ENCODE results near the gene SLC27A5. TPM values are rescaled to one million over a fixed set of nuclear protein-coding genes. Genes with fewer than 3 reads are reported as not detected.

SLC27A5 gene
- total and polyA plus RNA-seq, 8 donors, result 0.87 to 18.4 (median 3.3) TPM; not detected in 1

- Histone ChIP-seq H3K4me1 (peaks cover 23 to 59% (median 53%) of the 10 kb centered on the region in 4 donors), H3K27ac (peak within 1 kb of the TSS; percentile 96 to 100 (median 98)), H3K27me3 (no peaks in the 10 kb centered on the region), H3K4me3 (peak within 1 kb of the TSS; percentile 80 to 94 (median 86)), H3K9me3 (no peaks in the 10 kb centered on the region), H3K36me3 (peaks cover 16 to 25% (median 22%) of the 10 kb centered on the region in 4 donors)
- 0 to 1% (median 0%) methylated on average over 76 to 87 of the region's 87 CpGs for WGBS, 5 donors
- intact Hi-C loops (cut with DNase I; ENCODE audit: low total_unique reads), result no loop called here
- peak; percentile 93 to 98 for DNase-seq
- TF ChIP-seq EP300 (IDR thresholded peaks at IDR 0.05), result no peak
- TF ChIP-seq POLR2A (IDR thresholded peaks at IDR 0.05), result peak in 1 of 4 donors; percentile 9
- TF ChIP-seq POLR2AphosphoS5 (IDR thresholded peaks at IDR 0.05), result peak in 2 of 3 donors; percentile 74 to 91
- TF ChIP-seq, protein P1, sequence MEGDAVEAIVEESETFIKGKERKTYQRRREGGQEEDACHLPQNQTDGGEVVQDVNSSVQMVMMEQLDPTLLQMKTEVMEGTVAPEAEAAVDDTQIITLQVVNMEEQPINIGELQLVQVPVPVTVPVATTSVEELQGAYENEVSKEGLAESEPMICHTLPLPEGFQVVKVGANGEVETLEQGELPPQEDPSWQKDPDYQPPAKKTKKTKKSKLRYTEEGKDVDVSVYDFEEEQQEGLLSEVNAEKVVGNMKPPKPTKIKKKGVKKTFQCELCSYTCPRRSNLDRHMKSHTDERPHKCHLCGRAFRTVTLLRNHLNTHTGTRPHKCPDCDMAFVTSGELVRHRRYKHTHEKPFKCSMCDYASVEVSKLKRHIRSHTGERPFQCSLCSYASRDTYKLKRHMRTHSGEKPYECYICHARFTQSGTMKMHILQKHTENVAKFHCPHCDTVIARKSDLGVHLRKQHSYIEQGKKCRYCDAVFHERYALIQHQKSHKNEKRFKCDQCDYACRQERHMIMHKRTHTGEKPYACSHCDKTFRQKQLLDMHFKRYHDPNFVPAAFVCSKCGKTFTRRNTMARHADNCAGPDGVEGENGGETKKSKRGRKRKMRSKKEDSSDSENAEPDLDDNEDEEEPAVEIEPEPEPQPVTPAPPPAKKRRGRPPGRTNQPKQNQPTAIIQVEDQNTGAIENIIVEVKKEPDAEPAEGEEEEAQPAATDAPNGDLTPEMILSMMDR (IDR thresholded peaks at IDR 0.05), result peak in 5 of 7 experiments; percentile 35 to 93 (median 65)
Measured at GRCh38 chr19:58519355-58520256, 7.8 kb upstream of the SLC27A5 start, which contains the start of gene ZBTB45. ZBTB45 (minus strand) TSS chr19:58519810; CDS start chr19:58517673, 2,137 bp downstream.

GRCh38 chr19:58519087-58519354, 7.2 kb upstream of the SLC27A5 start:
- Histone ChIP-seq H3K9me3 (no peaks in the 10 kb centered on the region), H3K4me1 (peaks cover 29 to 65% (median 59%) of the 10 kb centered on the region in 4 donors), H3K27me3 (no peaks in the 10 kb centered on the region), H3K4me3 (peak overlapping the region; percentile 80 to 94 (median 86)), H3K27ac (peak overlapping the region; percentile 96 to 100 (median 98)), H3K36me3 (peaks cover 16 to 25% (median 22%) of the 10 kb centered on the region in 4 donors)
- peak; percentile 59 to 89 for DNase-seq
- no peak for TF ChIP-seq POLR2AphosphoS5 (IDR thresholded peaks at IDR 0.05)
- no peak for TF ChIP-seq EP300 (IDR thresholded peaks at IDR 0.05)
- TF ChIP-seq, protein P1 (IDR thresholded peaks at IDR 0.05), result peak in 2 of 7 experiments; percentile 54 to 71
- TF ChIP-seq POLR2A (IDR thresholded peaks at IDR 0.05), result no peak
- 0 to 2% (median 1%) methylated on average over 14 of the region's 14 CpGs for WGBS, 5 donors
- intact Hi-C loops (cut with DNase I; ENCODE audit: low total_unique reads), result no loop called here

DNA sequence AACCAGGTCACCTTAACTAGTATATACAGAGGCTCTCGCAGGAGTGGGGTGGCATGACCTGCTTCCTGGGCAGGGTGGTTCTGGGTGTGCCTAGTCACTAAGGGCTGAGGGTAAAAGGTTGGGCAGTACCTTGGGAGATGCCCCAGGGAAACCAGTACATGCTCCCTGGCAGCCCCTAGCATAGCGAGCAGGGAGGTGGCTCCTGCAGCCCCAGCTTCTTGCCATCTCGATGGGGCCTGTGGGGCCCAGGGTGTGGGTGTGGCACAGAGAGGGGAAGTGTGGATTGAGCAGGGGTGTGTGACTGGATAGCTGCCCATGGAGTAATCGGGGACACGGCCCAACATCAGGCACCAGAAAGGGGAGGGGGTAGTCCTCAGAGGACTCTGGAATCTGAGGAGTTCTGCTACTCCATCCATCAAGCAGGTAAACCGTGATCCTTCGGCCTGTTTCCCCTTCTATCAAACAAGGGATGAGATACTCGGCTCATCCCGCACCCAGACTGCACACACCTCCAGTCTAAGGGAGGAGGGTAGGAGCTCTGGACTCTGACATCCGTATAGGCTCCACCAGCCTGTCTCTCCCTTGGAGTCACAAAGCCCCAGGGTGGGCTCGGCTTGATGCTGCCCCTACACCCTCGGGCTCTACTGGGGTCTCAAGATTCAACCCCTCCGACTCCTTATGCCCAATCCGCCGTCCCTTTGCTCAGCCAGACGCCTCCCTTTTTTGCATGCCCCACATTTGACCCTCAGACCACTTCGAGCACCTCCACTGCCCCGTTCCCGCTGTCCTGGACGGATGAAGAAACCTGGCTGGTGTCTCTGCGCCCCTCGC, 6.7 kb upstream of the SLC27A5 start:
- H3K27me3 ChIP-seq, result no peaks in the 10 kb centered on the region
- H3K36me3 ChIP-seq, result peaks cover 16 to 25% (median 23%) of the 10 kb centered on the region in 4 donors
- H3K27ac ChIP-seq, result peak overlapping the region; percentile 96 to 100 (median 98)
- H3K4me3 ChIP-seq, result peak overlapping the region; percentile 80 to 94 (median 86)
- 5 to 9% (median 7%) methylated on average over 18 to 22 of the region's 22 CpGs for WGBS, 5 donors
- DNase-seq, result peak in 1 of 2 donors; percentile 46
- H3K9me3 ChIP-seq, result no peaks in the 10 kb centered on the region
- H3K4me1 ChIP-seq, result peaks cover 33 to 70% (median 64%) of the 10 kb centered on the region in 4 donors
- intact Hi-C loops (cut with DNase I; ENCODE audit: low total_unique reads), result no loop called here
- no peak for TF ChIP-seq EP300 (IDR thresholded peaks at IDR 0.05)
- TF ChIP-seq, protein P1 (IDR thresholded peaks at IDR 0.05), result peak in 3 of 7 experiments; percentile 28 to 58 (median 35)
